Measurements from ENCODE around the gene OR6K6.

GRCh38 chr1:158801396-158801795, 46.9 kb downstream of the OR6K6 start:
- TF ChIP-seq CTCF (IDR thresholded peaks at IDR 0.05; ENCODE audit: low read depth, low read length) = no peak
- TF ChIP-seq POLR2A (IDR thresholded peaks at IDR 0.05; ENCODE audit: extremely low read depth, insufficient read length) = no peak
- no peak for TF ChIP-seq MAX (IDR thresholded peaks at IDR 0.05; ENCODE audit: low read depth, low read length)

Data from NB4 (cell line).